HEK293 (cell line): ENCODE measurements around the gene HSF2BP.

Source experiments
- CTCF ChIA-PET: fragments of 350-600 bp; formaldehyde crosslinking; extraction: SDS; loops from one replicate; lab custom pipeline; 2021; ENCODE audit warnings: antibody characterized with exemption; lab: Yijun Ruan, JAX
- POLR2A ChIA-PET: fragments of 300-600 bp; formaldehyde crosslinking; extraction: SDS; loops from one replicate; lab custom pipeline; 2020; ENCODE audit warnings: antibody characterized with exemption, inconsistent platforms; lab: Yijun Ruan, JAX
- H3K27ac ChIP-seq: fragments of 200-500 bp; sonication (Bioruptor generic); 2 replicates; pipeline ENCODE4 v1.5.1; 2014; ENCODE audit warnings: low read depth, low read length, control low read depth, inconsistent platforms; ENCODE audit errors: extremely low read depth
- H3K36me3 ChIP-seq, 2 experiments: fragments of 200-500 bp in 1 of 2; sonication (Bioruptor generic) in 1 of 2; 1 replicate in 1 of 2; 2 replicates in 1 of 2; pipeline ENCODE4 v1.5.1; 2014 to 2017; ENCODE audit warnings: inconsistent platforms in 2 of 2, low read length in 2 of 2; ENCODE audit not compliant: control insufficient read depth in 2 of 2, insufficient read depth in 1 of 2
- H3K4me1 ChIP-seq: fragments of 200-500 bp; sonication (Bioruptor generic); 2 replicates; pipeline ENCODE4 v1.5.1; 2014; ENCODE audit warnings: mild to moderate bottlenecking, low read length, inconsistent platforms; ENCODE audit not compliant: control insufficient read depth, insufficient read depth
- H3K4me3 ChIP-seq: 2 replicates; pipeline ENCODE4 v1.5.1; 2011; ENCODE audit warnings: low read depth, mild to moderate bottlenecking, control low read depth, low read length, moderate library complexity
- H3K9me3 ChIP-seq: fragments of 200-500 bp; sonication (Bioruptor generic); 2 replicates; pipeline ENCODE4 v1.5.1; 2014; ENCODE audit warnings: low read depth, low read length, inconsistent platforms; ENCODE audit not compliant: control insufficient read depth, insufficient read depth
- ATF2 ChIP-seq: fragments of 450-650 bp; formaldehyde crosslinking; IDR thresholded peaks from 2 replicates; pipeline ENCODE4 v1.5.1; 2016; ENCODE audit warnings: missing biosample characterization, missing genetic modification characterization, low read depth
- GLIS1 ChIP-seq: fragments of 450-650 bp; formaldehyde crosslinking; IDR thresholded peaks from 2 replicates; pipeline ENCODE4 v1.5.1; 2016; ENCODE audit warnings: missing biosample characterization, missing genetic modification characterization
- MYNN ChIP-seq: fragments of 450-650 bp; formaldehyde crosslinking; IDR thresholded peaks from 2 replicates; pipeline ENCODE4 v1.5.1; 2016; ENCODE audit warnings: missing biosample characterization, missing genetic modification characterization, borderline replicate concordance
- OVOL3 ChIP-seq: fragments of 450-650 bp; formaldehyde crosslinking; IDR thresholded peaks from 2 replicates; pipeline ENCODE4 v1.5.1; 2016; ENCODE audit warnings: missing biosample characterization, missing genetic modification characterization
- TRIM28 ChIP-seq: IDR thresholded peaks from 2 replicates; pipeline ENCODE4 v1.6.1; 2011; ENCODE audit warnings: low read length, control low read depth, borderline replicate concordance
- TSHZ1 ChIP-seq: fragments of 450-650 bp; formaldehyde crosslinking; IDR thresholded peaks from 2 replicates; pipeline ENCODE4 v1.5.1; 2016; ENCODE audit warnings: missing biosample characterization, missing genetic modification characterization, borderline replicate concordance
- YY2 ChIP-seq: fragments of 450-650 bp; formaldehyde crosslinking; IDR thresholded peaks from 2 replicates; pipeline ENCODE4 v1.5.1; 2016; ENCODE audit warnings: missing biosample characterization, missing genetic modification characterization
- ZBTB48 ChIP-seq: fragments of 450-650 bp; formaldehyde crosslinking; IDR thresholded peaks from 2 replicates; pipeline ENCODE4 v1.5.1; 2016; ENCODE audit warnings: missing biosample characterization, missing genetic modification characterization
- ZNF26 ChIP-seq: fragments of 450-650 bp; formaldehyde crosslinking; IDR thresholded peaks from 2 replicates; pipeline ENCODE4 v1.5.1; 2016; ENCODE audit warnings: missing biosample characterization, missing genetic modification characterization
- ZNF398 ChIP-seq: fragments of 450-650 bp; formaldehyde crosslinking; IDR thresholded peaks from 2 replicates; pipeline ENCODE4 v1.5.1; 2017; ENCODE audit warnings: missing biosample characterization, missing genetic modification characterization
- ZNF423 ChIP-seq: fragments of 450-650 bp; formaldehyde crosslinking; IDR thresholded peaks from 2 replicates; pipeline ENCODE4 v1.5.1; 2016; ENCODE audit warnings: missing biosample characterization, missing genetic modification characterization
- ZNF518A ChIP-seq: fragments of 450-650 bp; formaldehyde crosslinking; conservative IDR thresholded peaks from 2 replicates; pipeline ENCODE4 v1.5.1; 2016; ENCODE audit warnings: low read depth, missing biosample characterization, missing genetic modification characterization
- ZNF596 ChIP-seq: fragments of 450-650 bp; IDR thresholded peaks from 2 replicates; pipeline ENCODE4 v1.5.0; 2018; ENCODE audit warnings: missing biosample characterization, mild to moderate bottlenecking, missing genetic modification characterization, moderate library complexity
- ZNF610 ChIP-seq: fragments of 450-650 bp; formaldehyde crosslinking; IDR thresholded peaks from 2 replicates; pipeline ENCODE4 v1.5.1; 2016; ENCODE audit warnings: missing biosample characterization, missing genetic modification characterization, borderline replicate concordance
- ZNF639 ChIP-seq: fragments of 450-650 bp; formaldehyde crosslinking; IDR thresholded peaks from 2 replicates; pipeline ENCODE4 v1.5.1; 2016; ENCODE audit warnings: missing biosample characterization, missing genetic modification characterization
- ZNF660 ChIP-seq: fragments of 450-650 bp; IDR thresholded peaks from 2 replicates; pipeline ENCODE4 v1.5.1; 2018; ENCODE audit warnings: missing biosample characterization, mild to moderate bottlenecking, missing genetic modification characterization
- ZNF707 ChIP-seq: fragments of 450-650 bp; formaldehyde crosslinking; IDR thresholded peaks from 2 replicates; pipeline ENCODE4 v1.5.1; 2016; ENCODE audit warnings: missing biosample characterization, missing genetic modification characterization
- ZNF777 ChIP-seq: fragments of 450-650 bp; formaldehyde crosslinking; IDR thresholded peaks from 2 replicates; pipeline ENCODE4 v1.5.1; 2017; ENCODE audit warnings: missing biosample characterization, missing genetic modification characterization, borderline replicate concordance

Gene HSF2BP

GRCh38 chr21:43585514-43585913 lies 73.8 kb downstream of the HSF2BP start (continued):
- no peak for TF ChIP-seq ZNF518A (tag by site-specific recombination)

- no peaks in the 10 kb centered on the region for H3K9me3 ChIP-seq
- H3K4me1 ChIP-seq = no peaks in the 10 kb centered on the region
- CTCF ChIA-PET = interaction anchor here (0.6 to 1.0 kb wide), 2 partner anchors 30 to 34 kb away, joined by 3 to 5 read pairs; no protein-coding TSS in a partner anchor
- no peaks in the 10 kb centered on the region for H3K36me3 ChIP-seq
- POLR2A ChIA-PET = no interaction called here
- no peak overlapping the region for H3K4me3 ChIP-seq
- no peak for TF ChIP-seq ZNF423
- TF ChIP-seq ZBTB48 (tag by site-specific recombination) = no peak
- TF ChIP-seq ZNF639 (tag by site-specific recombination) = no peak
- TF ChIP-seq ZNF777 = no peak
- TF ChIP-seq ATF2 (tag by site-specific recombination) = no peak
- no peak for TF ChIP-seq OVOL3 (tag by site-specific recombination)
- TF ChIP-seq MYNN (tag by site-specific recombination) = no peak
- TF ChIP-seq TRIM28 = no peak
- no peak overlapping the region for H3K27ac ChIP-seq
These were observed 77.8 kb downstream of the HSF2BP start for GRCh38 chr21:43581453-43581852.

- POLR2A ChIA-PET = no interaction called here
- Histone ChIP-seq H3K36me3 (no peaks in the 10 kb centered on the region), H3K4me1 (no peaks in the 10 kb centered on the region), H3K4me3 (no peak overlapping the region), H3K9me3 (no peaks in the 10 kb centered on the region), H3K27ac (no peak overlapping the region)
- CTCF ChIA-PET = no interaction called here
- TF ChIP-seq ZNF610 (tag by site-specific recombination) (no peak), YY2 (no peak), ZNF707 (no peak), ZNF398 (tag by site-specific recombination) (no peak), GLIS1 (tag by site-specific recombination) (no peak), TSHZ1 (no peak), ZNF596 (tag by site-specific recombination) (no peak), ZNF26 (no peak), ZNF660 (tag by site-specific recombination) (no peak)
These were observed 80.5 kb downstream of the HSF2BP start for GRCh38 chr21:43578677-43579303.
